Loucy (cell line): Measurements from ENCODE around the gene PRUNE2.

Experiments
- EZH2phosphoT487 ChIP-seq: fragments of 200-600 bp; IDR thresholded peaks from 2 replicates; pipeline ENCODE4 v1.6.1; 2018; ENCODE audit warnings: antibody characterized with exemption, mild to moderate bottlenecking, moderate library complexity, borderline replicate concordance
- TF ChIP-seq, protein P1 (sequence below): fragments of 200-600 bp; sonication (generic); conservative IDR thresholded peaks from 2 replicates; pipeline ENCODE4 v1.5.1; 2014; ENCODE audit warnings: mild to moderate bottlenecking, antibody characterized with exemption, low read length

DNA sequence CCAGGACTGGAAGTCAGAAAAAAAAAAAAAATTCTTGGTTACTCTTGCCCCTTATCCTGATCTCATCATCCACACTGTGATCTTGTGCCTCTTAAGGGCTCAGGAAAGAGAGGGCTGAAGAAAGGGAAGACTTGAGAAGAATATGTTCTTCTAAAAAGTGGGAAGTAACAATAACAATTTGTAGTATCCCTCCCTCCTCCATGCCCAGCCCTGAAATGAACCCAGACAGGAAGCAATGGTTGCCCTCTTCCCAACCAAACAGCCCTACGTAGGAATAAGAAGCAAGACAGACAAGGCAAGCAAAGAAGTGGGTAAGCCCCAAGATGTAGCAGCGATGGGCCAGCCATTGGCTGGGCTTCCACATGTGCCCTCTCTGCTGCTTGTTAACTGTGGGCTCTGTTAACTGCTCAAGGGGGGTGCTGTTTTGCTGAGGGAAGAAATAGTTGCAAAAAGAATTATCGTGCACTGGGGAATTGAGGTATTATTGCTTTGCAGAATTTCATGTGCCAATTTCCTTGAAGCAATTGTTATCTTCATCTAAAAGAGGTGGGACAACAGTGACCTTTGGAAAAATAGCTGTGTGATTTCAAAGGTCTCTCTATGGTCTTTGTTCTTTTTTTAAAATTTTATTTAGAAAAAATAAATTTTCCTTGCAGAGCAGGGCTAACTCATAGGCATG is 288.3 kb downstream of the PRUNE2 start:
- TF ChIP-seq, protein P1, sequence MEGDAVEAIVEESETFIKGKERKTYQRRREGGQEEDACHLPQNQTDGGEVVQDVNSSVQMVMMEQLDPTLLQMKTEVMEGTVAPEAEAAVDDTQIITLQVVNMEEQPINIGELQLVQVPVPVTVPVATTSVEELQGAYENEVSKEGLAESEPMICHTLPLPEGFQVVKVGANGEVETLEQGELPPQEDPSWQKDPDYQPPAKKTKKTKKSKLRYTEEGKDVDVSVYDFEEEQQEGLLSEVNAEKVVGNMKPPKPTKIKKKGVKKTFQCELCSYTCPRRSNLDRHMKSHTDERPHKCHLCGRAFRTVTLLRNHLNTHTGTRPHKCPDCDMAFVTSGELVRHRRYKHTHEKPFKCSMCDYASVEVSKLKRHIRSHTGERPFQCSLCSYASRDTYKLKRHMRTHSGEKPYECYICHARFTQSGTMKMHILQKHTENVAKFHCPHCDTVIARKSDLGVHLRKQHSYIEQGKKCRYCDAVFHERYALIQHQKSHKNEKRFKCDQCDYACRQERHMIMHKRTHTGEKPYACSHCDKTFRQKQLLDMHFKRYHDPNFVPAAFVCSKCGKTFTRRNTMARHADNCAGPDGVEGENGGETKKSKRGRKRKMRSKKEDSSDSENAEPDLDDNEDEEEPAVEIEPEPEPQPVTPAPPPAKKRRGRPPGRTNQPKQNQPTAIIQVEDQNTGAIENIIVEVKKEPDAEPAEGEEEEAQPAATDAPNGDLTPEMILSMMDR: no peak
- no peak for TF ChIP-seq EZH2phosphoT487
